HepG2 (cell line): ENCODE results near the gene TOB2. TPM values are rescaled to one million over a fixed set of nuclear protein-coding genes. Genes with fewer than 3 reads are reported as not detected.

Experiments used
- ASH2L ChIP-seq: fragments of 300-600, 200-600 bp; sonication (generic); IDR thresholded peaks from 2 replicates; pipeline ENCODE4 v1.7.0; 2017; ENCODE audit warnings: low read depth, mild to moderate bottlenecking, moderate library complexity, mixed read lengths, low read length; ENCODE audit not compliant: insufficient read length
- BCL3 ChIP-seq: sonication (generic); formaldehyde crosslinking; IDR thresholded peaks from 2 replicates; pipeline ENCODE4 v1.5.1; 2020; ENCODE audit warnings: mild to moderate bottlenecking, missing genetic modification reagents, moderate library complexity
- KDM3A ChIP-seq: IDR thresholded peaks from 2 replicates; pipeline ENCODE4 v1.6.1; 2018; ENCODE audit warnings: low read depth, missing compliant biosample characterization
- LRRFIP1 ChIP-seq: sonication (generic); formaldehyde crosslinking; conservative IDR thresholded peaks from 2 replicates; pipeline ENCODE4 v1.4.0; 2020; ENCODE audit warnings: missing genetic modification reagents
- MLLT10 ChIP-seq: sonication (generic); formaldehyde crosslinking; IDR thresholded peaks from 2 replicates; pipeline ENCODE4 v1.4.0; 2020; ENCODE audit warnings: missing genetic modification reagents
- NR1H2 ChIP-seq: sonication (generic); formaldehyde crosslinking; IDR thresholded peaks from 2 replicates; pipeline ENCODE4 v1.8.1; 2022; ENCODE audit warnings: low read depth, missing genetic modification reagents, borderline replicate concordance
- ONECUT2 ChIP-seq: sonication (generic); formaldehyde crosslinking; IDR thresholded peaks from 2 replicates; pipeline ENCODE4 v1.4.0; 2020; ENCODE audit warnings: missing genetic modification reagents
- POLR2A ChIP-seq, 2 experiments: IDR thresholded peaks; 2 replicates each; pipeline ENCODE4 v1.6.1; 2011; ENCODE audit warnings: low read depth in 2 of 2, low read length in 2 of 2, mild to moderate bottlenecking in 1 of 2, moderate library complexity in 1 of 2; ENCODE audit not compliant: insufficient read depth in 1 of 2
- PTBP1 ChIP-seq: fragments of 200-400 bp; formaldehyde crosslinking; IDR thresholded peaks from 2 replicates; pipeline ENCODE4 v1.6.1; 2018; ENCODE audit warnings: low read length, low read depth; ENCODE audit not compliant: poor library complexity, severe bottlenecking
- REXO4 ChIP-seq: sonication (generic); formaldehyde crosslinking; IDR thresholded peaks from 2 replicates; pipeline ENCODE4 v1.8.0; 2022; ENCODE audit warnings: missing genetic modification reagents, mild to moderate bottlenecking, borderline replicate concordance
- RFX1 ChIP-seq: fragments of 450-650 bp; IDR thresholded peaks from 2 replicates; pipeline ENCODE4 v1.6.1; 2017
- SP2 ChIP-seq: sonication (generic); formaldehyde crosslinking; IDR thresholded peaks from 2 replicates; pipeline ENCODE4 v1.5.1; 2020; ENCODE audit warnings: mild to moderate bottlenecking, missing genetic modification reagents
- SPEN ChIP-seq: sonication (generic); formaldehyde crosslinking; IDR thresholded peaks from 2 replicates; pipeline ENCODE4 v1.5.1; 2020; ENCODE audit warnings: low read depth, mild to moderate bottlenecking, missing genetic modification reagents
- YY1 ChIP-seq: IDR thresholded peaks from 2 replicates; pipeline ENCODE4 v1.6.1; 2011; ENCODE audit warnings: low read length, low read depth, moderate library complexity, mild to moderate bottlenecking; ENCODE audit not compliant: insufficient read depth, insufficient replicate concordance
- ZMYM2 ChIP-seq: sonication (generic); formaldehyde crosslinking; IDR thresholded peaks from 2 replicates; pipeline ENCODE4 v1.8.0; 2022; ENCODE audit warnings: mild to moderate bottlenecking, missing genetic modification reagents
- ZNF354B ChIP-seq: sonication (generic); formaldehyde crosslinking; IDR thresholded peaks from 2 replicates; pipeline ENCODE4 v1.8.0; 2022; ENCODE audit warnings: mild to moderate bottlenecking, missing genetic modification reagents
- ZNF660 ChIP-seq: sonication (generic); formaldehyde crosslinking; IDR thresholded peaks from 2 replicates; pipeline ENCODE4 v1.5.1; 2020; ENCODE audit warnings: mild to moderate bottlenecking, low read depth, missing genetic modification reagents, borderline replicate concordance
- ZNF709 ChIP-seq: sonication (generic); formaldehyde crosslinking; IDR thresholded peaks from 2 replicates; pipeline ENCODE4 v1.5.0; 2020; ENCODE audit warnings: mild to moderate bottlenecking, missing genetic modification reagents
- ZNF713 ChIP-seq: sonication (generic); formaldehyde crosslinking; IDR thresholded peaks from 2 replicates; pipeline ENCODE4 v1.4.0; 2020; ENCODE audit warnings: mild to moderate bottlenecking, missing genetic modification reagents
- ZNF749 ChIP-seq: sonication (generic); formaldehyde crosslinking; IDR thresholded peaks from 2 replicates; pipeline ENCODE4 v1.8.0; 2022; ENCODE audit warnings: mild to moderate bottlenecking, missing genetic modification reagents, moderate library complexity, borderline replicate concordance
- ZSCAN12 ChIP-seq: sonication (generic); formaldehyde crosslinking; IDR thresholded peaks from 2 replicates; pipeline ENCODE4 v1.9.0; 2021; ENCODE audit warnings: mild to moderate bottlenecking, missing genetic modification reagents
- ZUFSP ChIP-seq: sonication (generic); formaldehyde crosslinking; IDR thresholded peaks from 2 replicates; pipeline ENCODE4 v1.9.0; 2021; ENCODE audit warnings: missing genetic modification reagents, mild to moderate bottlenecking, borderline replicate concordance
- polyA plus RNA-seq, 8 experiments: library from polyadenylated mRNA; depleted of rRNA in 3 of 8; stranded (reverse) in 7 of 8; unstranded in 1 of 8; fragments of >200 nt; fragmentation: Illumina TruSeq in 4 of 8; extraction: Trizol in 4 of 8; gene quantifications; 2 replicates each; pipeline versions ENCODE4 v1.2.1 to v1.2.3, GENCODE V29; 2011 to 2016; ENCODE audit warnings: low read depth in 4 of 8, missing spikeins in 1 of 8, mixed read lengths in 1 of 8; ENCODE audit not compliant: insufficient read depth in 1 of 8
- total RNA-seq, 5 experiments: library from RNA; depleted of rRNA; stranded (reverse); fragments of >200 nt; fragmentation: Illumina TruSeq; extraction: Trizol; gene quantifications; 2 replicates each; pipeline ENCODE4 v1.2.3, GENCODE V29; 2016; ENCODE audit warnings: low read depth in 1 of 5

Gene TOB2
- total and polyA plus RNA-seq, 2 of the 13 experiments (the other 11 are each of a cell fraction or from before 2014, with no cell fraction given): 12.2 to 13.7 TPM

DNA sequence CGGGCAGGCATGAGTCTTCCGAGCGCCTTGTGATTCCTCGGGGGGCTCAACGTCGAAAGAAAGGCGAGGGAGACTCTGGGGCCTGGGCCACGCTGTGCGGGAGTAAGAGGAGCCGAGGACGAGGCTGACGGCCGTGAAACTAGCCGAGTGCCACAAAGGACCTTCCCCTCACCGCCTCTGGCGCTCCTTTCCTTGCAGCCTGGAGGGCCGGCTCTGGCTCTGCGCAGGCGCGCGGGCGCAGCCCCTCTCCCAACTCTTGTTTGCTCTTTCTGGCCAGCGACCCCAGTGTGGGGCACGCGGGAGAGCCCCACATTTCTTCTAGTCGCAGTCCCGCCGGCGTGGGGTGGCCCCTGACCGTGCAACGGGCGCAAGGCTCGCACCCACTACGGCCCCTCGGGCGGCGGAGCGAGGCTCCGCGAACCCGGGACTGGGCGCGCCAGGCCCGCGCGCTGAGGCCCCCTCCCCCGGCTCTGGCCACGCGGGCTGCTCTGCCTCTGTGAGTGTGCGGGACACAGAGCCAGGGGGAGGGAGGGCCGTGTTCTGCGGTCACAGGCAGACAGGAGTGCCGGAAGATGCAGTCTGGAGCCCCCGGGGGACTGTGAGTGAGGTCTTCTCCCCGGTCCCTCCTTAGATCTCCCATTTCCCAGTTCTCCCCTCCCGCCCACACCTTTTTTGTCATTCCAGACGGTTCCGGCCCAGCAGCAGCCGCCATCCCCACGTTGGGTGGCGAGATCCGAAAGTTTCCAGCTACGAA is 1.0 kb upstream of the TOB2 start (continued):
- 0 out of 2 replicates have a peak, but pooled peaks have one; percentile 64 for TF ChIP-seq ZUFSP
- TF ChIP-seq ZNF749: no peak
- TF ChIP-seq SPEN: no peak; the same call in 1 of the 2 replicates
- 0 out of 2 replicates have a peak, but pooled peaks have one; percentile 51 for TF ChIP-seq REXO4 (CRISPR knock-in tag)
- TF ChIP-seq KDM3A (CRISPR knock-in tag): no peak
- TF ChIP-seq ASH2L: peak; percentile 12
- no peak for TF ChIP-seq PTBP1
- TF ChIP-seq ZMYM2 (CRISPR knock-in tag): no peak
- TF ChIP-seq SP2: no peak
- TF ChIP-seq ZNF660: no peak
- TF ChIP-seq ONECUT2 (CRISPR knock-in tag): no peak
- TF ChIP-seq ZNF354B (CRISPR knock-in tag): peak; percentile 28; the same call in 1 of the 2 replicates
- no peak; the same call in none of the 2 replicates for TF ChIP-seq NR1H2 (CRISPR knock-in tag)
- no peak for TF ChIP-seq ZSCAN12 (CRISPR knock-in tag)
- no peak for TF ChIP-seq RFX1
- TF ChIP-seq ZNF713 (CRISPR knock-in tag): no peak
- no peak for TF ChIP-seq BCL3 (CRISPR knock-in tag)
- no peak for TF ChIP-seq ZNF709 (CRISPR knock-in tag)
- peak; percentile 80 to 84 for TF ChIP-seq POLR2A (IDR thresholded peaks at IDR 0.05; ENCODE audit: insufficient read depth in 1 of 2, low read depth in 2 of 2, low read length in 2 of 2)
- no peak for TF ChIP-seq LRRFIP1 (CRISPR knock-in tag)
- peak; percentile 9 for TF ChIP-seq YY1
- no peak for TF ChIP-seq MLLT10 (CRISPR knock-in tag)
